ENCODE results near the gene SMOC1.

Gene SMOC1

GRCh38 chr14:70033561-70033960 is 154.3 kb downstream of the SMOC1 start:
- DNase-seq (ENCODE audit: low read depth in 2 of 2, low spot score in 1 of 2), result no peak

- no peak for DNase-seq (ENCODE audit: low read depth in 2 of 2, low spot score in 1 of 2)
Measured at GRCh38 chr14:70034257-70034656, 155.0 kb downstream of the SMOC1 start.

GRCh38 chr14:70036665-70037064 is 157.4 kb downstream of the SMOC1 start:
- no peak for DNase-seq (ENCODE audit: low read depth in 2 of 2, low spot score in 1 of 2)

- DNase-seq (ENCODE audit: low read depth in 2 of 2, low spot score in 1 of 2), result no peak
Measured at GRCh38 chr14:70043001-70043400, 163.8 kb downstream of the SMOC1 start.

GRCh38 chr14:70045310-70045709 is 166.1 kb downstream of the SMOC1 start:
- DNase-seq (ENCODE audit: low read depth in 2 of 2, low spot score in 1 of 2), result no peak

GRCh38 chr14:70045844-70046535 is 166.8 kb downstream of the SMOC1 start:
- DNase-seq (ENCODE audit: low read depth in 2 of 2, low spot score in 1 of 2), result no peak

DNA sequence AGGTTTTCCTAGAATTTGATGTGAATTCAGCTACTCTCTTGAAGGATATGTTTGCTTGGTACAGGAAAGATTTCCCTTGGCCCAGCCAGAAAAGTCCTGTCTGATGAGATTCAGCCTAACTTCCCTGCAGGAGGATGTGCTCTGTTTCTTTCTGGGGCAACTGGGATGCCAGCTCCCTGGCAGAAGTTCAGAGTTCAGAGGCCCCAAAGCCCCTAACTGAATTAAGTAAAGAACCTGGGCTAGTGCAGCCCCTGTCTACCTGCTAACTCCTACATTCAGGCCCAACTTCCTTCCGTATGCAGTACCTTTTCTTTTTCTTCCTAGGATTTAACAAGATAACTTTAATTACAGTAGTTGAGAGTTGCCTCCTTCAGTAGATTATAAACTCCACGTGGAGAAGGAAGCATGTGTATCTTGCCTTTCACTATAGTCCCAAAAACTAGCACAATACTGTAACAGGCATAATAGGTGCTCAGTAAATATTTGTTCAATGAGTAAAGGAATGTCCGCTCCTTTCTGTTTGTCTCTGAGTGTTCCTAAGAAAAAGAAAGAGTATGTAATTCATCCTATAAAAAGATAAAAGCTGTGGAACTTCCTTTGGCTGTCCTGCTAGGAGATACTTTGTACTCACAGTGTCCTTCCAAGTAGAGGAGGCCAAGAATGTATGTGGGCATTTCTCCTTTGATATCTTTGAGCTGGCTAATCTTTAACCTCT is 168.5 kb downstream of the SMOC1 start:
- no peak for DNase-seq (ENCODE audit: low read depth in 2 of 2, low spot score in 1 of 2)

DNA sequence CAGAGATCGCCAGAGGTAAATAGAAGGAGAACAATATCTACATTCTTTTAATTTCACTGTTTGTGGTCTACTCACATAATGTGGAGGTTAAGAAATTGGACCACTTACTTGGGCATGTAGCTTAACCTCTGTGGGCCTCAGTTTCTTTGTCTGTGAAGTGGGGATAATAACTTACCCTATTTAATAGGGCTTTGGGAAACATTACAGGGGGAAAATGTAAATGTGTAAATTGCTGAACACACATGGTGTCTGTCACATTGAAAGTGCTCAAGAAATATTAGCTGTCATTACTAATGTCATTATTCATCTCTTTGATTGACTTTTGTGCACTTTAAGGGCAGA is 169.1 kb downstream of the SMOC1 start:
- DNase-seq (ENCODE audit: low read depth in 2 of 2, low spot score in 1 of 2), result no peak

GRCh38 chr14:70049605-70050004 is 170.4 kb downstream of the SMOC1 start:
- DNase-seq (ENCODE audit: low read depth in 2 of 2, low spot score in 1 of 2), result no peak

GRCh38 chr14:70050136-70050535 is 170.9 kb downstream of the SMOC1 start:
- DNase-seq (ENCODE audit: low read depth in 2 of 2, low spot score in 1 of 2), result no peak

GRCh38 chr14:70052990-70053389 is 173.8 kb downstream of the SMOC1 start:
- no peak for DNase-seq (ENCODE audit: low read depth in 2 of 2, low spot score in 1 of 2)

DNA sequence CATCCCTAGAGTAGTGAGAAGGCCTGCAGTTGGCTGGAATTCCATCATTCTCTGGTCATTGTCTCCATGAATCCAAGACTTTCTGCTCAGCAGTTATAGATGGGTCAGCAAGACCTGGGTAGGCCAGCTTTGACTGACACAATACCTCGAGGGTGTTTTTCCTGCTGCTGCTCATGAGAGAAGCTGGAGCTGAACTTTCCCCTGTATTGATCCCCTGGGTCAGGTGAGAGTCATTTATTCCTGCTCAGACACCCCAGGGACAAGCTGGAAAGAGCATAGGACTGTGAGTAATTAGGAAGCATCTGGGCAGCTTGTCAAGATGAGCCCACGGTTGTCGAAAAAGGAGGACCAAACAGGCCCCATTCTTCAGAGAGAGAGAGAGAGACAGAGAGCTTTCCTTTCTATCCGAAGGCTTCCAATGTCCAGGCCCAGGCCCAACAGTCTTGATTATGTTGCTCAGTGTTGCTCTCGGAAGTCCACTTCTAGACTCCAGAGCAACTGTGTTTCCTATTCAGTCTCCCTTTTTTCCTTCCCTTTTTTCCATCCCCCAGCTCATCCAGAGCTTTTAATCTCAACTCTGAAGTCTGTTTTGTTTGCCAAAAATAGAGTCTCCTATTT is 178.4 kb downstream of the SMOC1 start:
- DNase-seq (ENCODE audit: low read depth in 2 of 2, low spot score in 1 of 2), result no peak

- DNase-seq (ENCODE audit: low read depth in 2 of 2, low spot score in 1 of 2), result no peak
Measured at GRCh38 chr14:70059545-70059944, 180.3 kb downstream of the SMOC1 start.

GRCh38 chr14:70061108-70061507 is 181.9 kb downstream of the SMOC1 start:
- DNase-seq (ENCODE audit: low read depth in 2 of 2, low spot score in 1 of 2), result no peak

GRCh38 chr14:70064136-70064865 is 185.1 kb downstream of the SMOC1 start:
- DNase-seq (ENCODE audit: low read depth in 2 of 2, low spot score in 1 of 2), result no peak

GRCh38 chr14:70067810-70068209 is 188.6 kb downstream of the SMOC1 start:
- DNase-seq (ENCODE audit: low read depth in 2 of 2, low spot score in 1 of 2), result no peak

DNA sequence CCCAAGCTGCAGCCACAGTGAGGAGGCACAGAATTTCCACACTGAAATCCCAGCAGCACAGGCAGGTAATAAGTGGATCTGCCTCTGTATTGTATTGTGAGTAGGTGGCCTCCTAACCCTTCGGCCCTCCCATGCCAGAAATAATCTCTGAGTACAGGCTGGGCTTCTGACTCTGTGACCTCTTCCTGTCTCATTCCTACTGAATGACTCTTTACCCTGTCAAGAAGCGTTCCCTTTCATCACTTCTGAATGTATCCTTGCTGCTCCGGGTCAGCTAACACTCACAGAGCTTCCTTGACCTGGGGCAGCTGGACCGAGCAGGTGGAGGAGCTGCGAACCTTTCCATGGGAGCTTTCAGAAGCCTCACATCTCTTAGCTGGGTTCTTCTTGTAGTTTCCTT is 190.0 kb downstream of the SMOC1 start:
- DNase-seq (ENCODE audit: low read depth in 2 of 2, low spot score in 1 of 2), result no peak

DNA sequence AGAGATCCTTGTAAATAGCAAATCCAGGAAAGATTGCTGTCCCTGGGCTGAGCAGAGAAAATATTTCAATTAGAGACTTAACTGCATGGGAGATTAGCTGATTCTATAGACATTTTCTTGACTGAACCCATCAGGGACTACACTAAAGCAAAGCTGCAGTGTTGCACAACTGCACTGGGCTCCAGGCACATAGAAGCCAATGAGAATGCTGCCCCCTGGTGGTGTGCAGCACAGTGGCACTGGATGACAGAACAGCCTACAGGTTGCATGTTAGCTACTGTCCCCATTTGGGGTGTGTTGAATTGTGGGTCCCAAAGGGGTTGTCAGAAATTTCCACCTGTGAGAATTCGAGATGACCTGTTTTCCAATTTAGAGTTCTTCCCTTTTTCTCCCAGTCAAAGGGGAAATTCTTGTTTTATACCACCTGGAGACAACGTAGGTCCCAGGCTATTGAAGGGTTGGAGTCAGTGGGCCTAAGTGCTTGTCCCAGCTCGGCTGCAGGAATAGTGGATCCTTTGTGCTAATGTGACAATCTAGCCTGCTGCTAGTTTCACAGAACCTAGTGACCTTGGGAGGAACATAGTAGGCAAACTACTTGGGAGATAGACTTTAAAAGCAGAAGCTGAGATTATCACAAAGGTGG is 194.8 kb downstream of the SMOC1 start:
- DNase-seq (ENCODE audit: low read depth in 2 of 2, low spot score in 1 of 2), result no peak

GRCh38 chr14:70077005-70077404 is 197.8 kb downstream of the SMOC1 start:
- no peak for DNase-seq (ENCODE audit: low read depth in 2 of 2, low spot score in 1 of 2)

GRCh38 chr14:70077720-70078119 is 198.5 kb downstream of the SMOC1 start:
- no peak for DNase-seq (ENCODE audit: low read depth in 2 of 2, low spot score in 1 of 2)

- DNase-seq (ENCODE audit: low read depth in 2 of 2, low spot score in 1 of 2), result no peak
Measured at GRCh38 chr14:70078329-70078728, 199.1 kb downstream of the SMOC1 start.
